ENCODE measurements around the gene MIA2.
"Not testable (repeated sequence)": the region's sequence is repeated elsewhere in the genome, so short reads cannot be mapped to it uniquely, and the experiment has no call there.

Gene MIA2

GRCh38 chr14:39341126-39341525 lies 107.4 kb downstream of the MIA2 start:
- DNase-seq (ENCODE audit: low read depth in 2 of 2): not testable (repeated sequence)

- DNase-seq (ENCODE audit: low read depth in 2 of 2): no peak
Observed at GRCh38 chr14:39342768-39343167, 109.1 kb downstream of the MIA2 start.

- DNase-seq (ENCODE audit: low read depth in 2 of 2): no peak
Observed at GRCh38 chr14:39343614-39344013, 109.9 kb downstream of the MIA2 start.

GRCh38 chr14:39350866-39351265 lies 117.2 kb downstream of the MIA2 start:
- no peak for DNase-seq (ENCODE audit: low read depth in 2 of 2)

- DNase-seq (ENCODE audit: low read depth in 2 of 2): no peak
Observed at GRCh38 chr14:39351708-39352107, 118.0 kb downstream of the MIA2 start.

DNA sequence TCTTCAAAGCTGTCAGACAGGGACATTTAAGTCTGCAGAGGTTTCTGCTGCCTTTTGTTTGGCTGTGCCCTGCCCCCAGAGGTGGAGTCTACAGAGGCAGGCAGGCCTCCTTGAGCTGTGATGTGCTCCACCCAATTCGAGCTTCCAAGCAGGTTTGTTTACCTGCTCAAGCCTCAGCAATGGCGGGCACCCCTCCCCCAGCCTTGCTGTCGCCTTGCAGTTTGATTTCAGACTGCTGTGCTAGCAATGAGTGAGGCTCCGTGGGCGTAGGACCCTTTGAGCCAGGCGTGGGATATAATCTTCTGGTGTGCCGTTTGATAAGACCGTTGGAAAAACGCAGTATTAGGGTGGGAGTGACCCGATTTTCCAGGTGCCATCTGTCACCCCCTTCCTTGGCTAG lies 125.4 kb downstream of the MIA2 start:
- not testable (repeated sequence) for DNase-seq (ENCODE audit: low read depth in 2 of 2)

DNA sequence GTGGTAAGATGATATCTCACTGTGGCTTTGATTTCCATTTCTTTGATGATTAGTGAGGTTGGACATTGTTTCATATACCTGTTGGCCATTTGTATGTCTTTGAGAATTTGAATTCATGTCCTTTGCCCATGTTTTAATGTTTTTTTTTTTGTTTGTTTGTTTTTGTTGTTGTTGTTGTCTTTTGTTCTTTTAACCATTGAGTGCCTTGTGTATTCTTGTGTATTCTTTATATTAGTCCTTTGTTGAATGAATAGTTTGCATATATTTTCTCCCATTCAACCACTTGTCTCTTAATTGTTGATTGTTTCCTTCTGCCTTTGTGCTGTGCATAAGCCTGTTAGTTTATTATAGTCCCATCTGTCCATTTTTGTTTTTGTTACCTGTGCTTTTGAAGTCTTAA lies 126.6 kb downstream of the MIA2 start:
- no peak for DNase-seq (ENCODE audit: low read depth in 2 of 2)

DNA sequence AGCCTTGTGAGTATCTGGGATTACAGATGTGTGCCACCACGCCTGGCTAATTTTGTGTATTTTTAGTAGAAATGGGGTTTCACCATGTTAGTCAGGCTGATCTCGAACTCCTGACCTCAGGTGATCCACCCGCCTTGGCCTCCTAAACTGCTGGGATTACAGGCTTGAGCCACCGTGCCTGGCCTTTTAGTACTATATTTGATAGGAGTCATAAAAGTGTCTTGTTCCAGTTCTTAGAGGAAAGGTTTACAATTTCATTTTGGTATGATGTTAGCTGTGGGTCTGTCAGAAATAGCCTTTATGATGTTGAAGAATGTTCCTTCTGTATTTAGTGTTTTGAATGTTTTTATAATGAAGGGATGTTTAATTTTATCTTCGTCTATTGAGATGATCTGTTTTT lies 127.8 kb downstream of the MIA2 start:
- DNase-seq (ENCODE audit: low read depth in 2 of 2): not testable (repeated sequence)

GRCh38 chr14:39364509-39364908 lies 130.8 kb downstream of the MIA2 start:
- DNase-seq (ENCODE audit: low read depth in 2 of 2): no peak

DNA sequence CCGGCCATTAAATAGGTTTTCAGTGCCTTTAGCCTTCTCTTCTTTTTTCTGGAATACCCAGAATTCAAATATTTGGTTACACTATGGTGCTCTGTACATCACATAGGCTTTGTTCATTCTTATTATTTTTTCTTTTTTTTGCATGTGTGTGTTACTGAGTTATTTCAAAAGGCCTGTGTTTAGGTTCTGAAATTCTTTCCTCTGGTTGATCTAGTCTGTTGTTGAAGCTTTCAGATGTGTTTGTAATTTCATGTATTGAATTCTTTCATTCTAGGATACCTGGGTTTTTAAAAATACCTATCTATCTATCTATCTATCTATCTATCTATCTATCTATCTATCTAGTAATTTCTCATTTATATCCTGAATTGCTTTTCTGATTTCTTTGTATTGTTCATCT lies 131.6 kb downstream of the MIA2 start:
- no peak for DNase-seq (ENCODE audit: low read depth in 2 of 2)

DNA sequence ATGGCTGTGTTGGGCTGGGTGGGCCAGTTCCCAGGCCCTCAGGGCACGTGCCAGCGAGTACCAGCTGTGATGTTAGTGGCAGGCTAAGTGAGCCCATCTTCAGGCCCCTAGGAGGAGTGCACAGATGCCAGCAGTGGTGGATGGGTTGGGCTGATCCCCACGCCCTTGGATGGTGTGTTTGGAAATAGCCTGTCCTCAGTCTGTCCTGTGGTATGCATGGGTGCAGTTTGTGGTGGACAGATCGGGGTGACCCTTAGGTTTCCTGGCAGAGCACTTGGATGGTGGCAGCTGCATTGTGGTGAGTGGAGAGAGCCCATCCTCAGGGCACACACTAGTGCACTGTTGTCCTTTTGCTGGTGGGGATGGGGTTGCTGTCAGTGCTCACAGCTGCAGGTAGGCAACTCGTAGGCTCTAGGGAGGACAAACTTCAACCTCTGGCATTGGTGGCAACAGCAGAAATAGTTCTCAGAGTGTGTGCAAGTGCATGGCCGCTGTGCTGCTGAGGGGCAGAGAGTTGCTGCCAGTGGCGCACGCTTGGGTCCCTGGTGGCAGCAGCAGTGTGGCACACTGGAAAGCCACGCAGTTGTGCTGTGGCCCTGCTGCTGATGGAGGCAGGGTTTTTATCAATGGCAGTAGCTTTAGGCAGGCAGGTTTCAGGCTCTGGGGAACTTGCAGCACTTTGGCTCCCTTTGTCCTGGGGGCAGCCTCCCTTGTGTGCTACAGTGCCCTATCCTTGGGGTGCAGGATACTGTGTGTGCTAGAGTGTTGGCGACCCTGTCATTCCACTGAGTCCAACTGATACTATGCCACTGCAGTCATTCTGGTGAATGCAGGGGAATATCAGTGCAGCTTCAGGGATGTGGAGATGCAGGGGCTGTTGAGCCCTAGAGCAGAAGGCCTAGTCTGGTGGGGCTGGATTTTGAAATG lies 133.0 kb downstream of the MIA2 start:
- DNase-seq (ENCODE audit: low read depth in 2 of 2): no peak

DNA sequence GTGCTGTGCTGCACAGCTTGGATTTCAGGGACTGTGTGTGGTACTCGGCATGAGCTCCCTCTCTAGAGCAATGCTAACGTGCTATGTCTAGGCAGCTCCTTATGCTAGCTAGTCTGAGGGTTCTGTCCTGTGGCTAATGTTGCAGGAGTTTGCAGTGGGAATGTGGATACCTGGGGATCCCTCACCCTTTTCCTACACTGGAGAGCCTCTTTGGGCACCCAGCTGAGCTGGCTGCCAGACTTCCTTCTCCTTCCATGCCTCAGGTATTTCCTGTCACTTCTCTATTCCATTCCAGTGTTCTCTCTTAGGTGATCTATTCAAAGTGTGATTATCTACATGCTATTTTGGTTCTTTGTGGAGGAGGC lies 133.7 kb downstream of the MIA2 start:
- DNase-seq (ENCODE audit: low read depth in 2 of 2): no peak

DNA sequence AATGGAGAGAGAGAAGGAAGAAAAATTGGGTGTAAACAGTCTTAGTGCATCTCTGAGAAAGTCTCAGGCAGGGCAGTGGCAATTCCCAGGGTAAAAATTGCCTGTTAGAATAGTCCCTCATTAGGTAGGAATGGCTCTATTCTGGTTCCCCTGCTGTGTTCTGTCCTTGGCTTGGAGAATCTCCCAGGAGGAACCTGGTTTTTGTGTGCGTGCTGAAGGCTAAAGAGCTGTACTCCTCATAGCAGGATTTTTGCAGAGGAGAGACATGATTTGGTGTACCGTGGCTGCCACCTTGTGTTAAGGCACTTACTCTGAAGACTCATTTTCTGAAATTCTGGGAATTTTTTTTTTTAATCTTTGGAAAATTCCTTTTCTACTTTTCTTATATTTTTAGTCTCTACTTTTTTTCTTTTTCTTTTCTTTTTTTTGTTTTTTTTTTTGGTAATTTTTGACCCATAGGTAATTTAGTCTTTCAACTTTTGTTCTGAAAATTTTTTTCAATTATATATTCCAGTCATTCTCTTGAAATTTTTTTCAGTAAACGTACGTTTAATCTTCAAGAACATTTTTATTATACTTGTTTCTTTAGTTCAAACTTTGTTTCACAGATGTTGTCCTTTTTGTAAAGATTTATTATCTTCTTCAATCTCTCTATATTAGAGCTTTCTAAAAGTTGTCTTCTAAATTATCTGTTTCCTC lies 134.7 kb downstream of the MIA2 start:
- no peak for DNase-seq (ENCODE audit: low read depth in 2 of 2)

GRCh38 chr14:39369029-39369428 lies 135.3 kb downstream of the MIA2 start:
- DNase-seq (ENCODE audit: low read depth in 2 of 2): no peak

DNA sequence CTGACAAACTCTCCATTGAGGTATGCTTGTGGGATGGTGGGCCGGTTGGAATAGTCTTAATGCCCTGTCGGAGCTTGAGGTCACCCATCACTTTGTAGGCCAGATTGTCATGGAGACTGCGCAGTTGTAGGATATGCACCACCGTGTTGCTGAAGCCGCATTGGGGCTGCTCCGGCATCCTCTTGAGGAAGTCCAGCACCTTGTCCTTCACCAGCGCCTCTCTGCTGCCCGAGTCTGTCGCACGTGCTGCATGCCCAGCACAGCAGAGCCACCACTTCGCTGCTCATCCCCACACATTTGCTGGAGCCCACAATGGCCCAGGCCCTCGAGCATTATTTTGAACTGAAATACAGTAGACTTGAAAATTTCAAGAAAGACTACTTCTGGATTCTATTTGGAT lies 136.7 kb downstream of the MIA2 start:
- no peak for DNase-seq (ENCODE audit: low read depth in 2 of 2)

- DNase-seq (ENCODE audit: low read depth in 2 of 2): no peak
Observed at GRCh38 chr14:39372656-39373055, 138.9 kb downstream of the MIA2 start.

DNA sequence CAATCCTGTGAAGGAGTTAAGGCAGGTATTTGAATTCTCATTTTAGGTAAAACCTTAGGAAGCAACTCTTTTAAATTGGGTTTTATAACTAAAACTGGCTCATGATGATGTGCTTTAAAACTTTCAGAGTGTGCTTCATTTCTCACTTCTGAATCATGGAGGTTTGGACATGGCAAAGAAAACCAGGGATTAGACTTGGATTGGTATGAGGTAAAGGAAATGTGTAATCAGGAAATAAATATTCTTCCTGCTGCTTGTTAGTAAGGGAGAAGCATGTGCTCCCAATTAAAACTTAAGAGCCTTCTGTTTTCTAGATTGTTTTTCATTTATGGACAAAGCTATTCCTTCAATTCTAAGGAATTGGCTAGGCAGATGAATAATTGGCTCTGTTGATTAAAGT lies 141.1 kb downstream of the MIA2 start:
- DNase-seq (ENCODE audit: low read depth in 2 of 2): no peak

- no peak for DNase-seq (ENCODE audit: low read depth in 2 of 2)
Observed at GRCh38 chr14:39376667-39377403, 143.1 kb downstream of the MIA2 start.

DNA sequence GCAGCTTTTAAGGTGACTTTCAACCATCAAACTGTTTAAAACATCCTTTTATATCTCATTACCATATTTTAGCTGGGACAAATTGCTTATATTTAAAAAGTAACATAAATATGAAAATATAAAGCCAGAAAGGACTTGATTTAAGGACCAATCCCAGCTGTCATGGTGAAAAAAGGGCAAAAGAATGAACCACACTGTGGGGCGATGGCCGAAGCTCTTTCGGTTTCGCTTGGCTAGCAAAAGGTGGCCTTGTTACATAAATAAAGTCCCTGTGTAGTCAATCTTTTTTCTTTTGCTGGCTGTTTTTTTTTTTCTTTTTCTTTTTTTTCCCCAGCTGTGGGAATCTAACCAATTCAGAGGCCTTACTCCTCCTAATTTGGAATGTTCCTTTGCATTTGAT lies 147.7 kb downstream of the MIA2 start:
- DNase-seq (ENCODE audit: low read depth in 2 of 2): no peak

DNA sequence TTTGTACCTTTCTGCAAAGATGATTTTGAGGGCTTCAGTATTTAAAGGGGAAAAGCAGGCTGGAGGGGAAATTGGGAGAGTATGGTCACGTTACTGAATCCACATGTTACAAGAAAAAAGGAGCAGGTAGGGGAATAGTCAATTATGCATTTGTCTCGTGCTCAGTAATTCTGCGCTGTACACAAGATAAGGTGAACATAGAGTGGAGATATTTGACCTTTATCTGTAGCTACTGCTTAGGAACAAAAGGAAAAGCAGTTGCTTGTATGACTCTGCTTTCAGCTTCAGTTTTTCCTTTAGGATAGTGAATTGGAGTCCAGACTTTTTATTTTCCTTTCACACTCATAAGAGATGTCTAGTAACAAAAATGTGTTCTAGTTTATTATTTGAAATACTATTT lies 148.7 kb downstream of the MIA2 start:
- DNase-seq (ENCODE audit: low read depth in 2 of 2): no peak

GRCh38 chr14:39383026-39383660 lies 149.4 kb downstream of the MIA2 start:
- DNase-seq (ENCODE audit: low read depth in 2 of 2): no peak

- no peak for DNase-seq (ENCODE audit: low read depth in 2 of 2)
Observed at GRCh38 chr14:39383741-39384140, 150.0 kb downstream of the MIA2 start.

All from stimulated activated CD4-positive, alpha-beta T cell treated with anti-CD3 and anti-CD28 coated beads, Interleukin-12 subunit alpha, Interleukin-12 subunit beta, amount 100 ng/mL, for 24 hours (primary cell).